ENCODE results near the gene FOXN4. TPM values are rescaled to one million over a fixed set of nuclear protein-coding genes. Genes with fewer than 3 reads are reported as not detected.

Gene FOXN4
- total RNA-seq, 1 donor from 2014 or later, result not detected

- Histone ChIP-seq H3K27ac (no peak overlapping the region), H3K27me3 (no peaks in the 10 kb centered on the region), H3K36me3 (peaks cover 37% of the 10 kb centered on the region), H3K4me3 (no peak overlapping the region), H3K9me3 (no peaks in the 10 kb centered on the region), H3K4me1 (no peaks in the 10 kb centered on the region)
- intact Hi-C loops (cut with DNase I), result loop anchor here (10.0 kb wide), 1 partner anchor 127 kb away; no protein-coding TSS in a partner anchor
- DNase-seq, result no peak
- no peak for TF ChIP-seq CTCF (IDR thresholded peaks at IDR 0.05)
- ATAC-seq, result no peak
Observed at GRCh38 chr12:109267361-109267760, 41.7 kb downstream of the FOXN4 start.

- DNase-seq (no peak), ATAC-seq (no peak)
- Histone ChIP-seq H3K4me1 (no peaks in the 10 kb centered on the region), H3K27ac (no peak overlapping the region), H3K4me3 (no peak overlapping the region), H3K9me3 (no peaks in the 10 kb centered on the region), H3K27me3 (no peaks in the 10 kb centered on the region), H3K36me3 (peaks cover 42% of the 10 kb centered on the region)
- no peak for TF ChIP-seq CTCF (IDR thresholded peaks at IDR 0.05)
- intact Hi-C loops (cut with DNase I), result loop anchor here (10.0 kb wide), 1 partner anchor 129 kb away; no protein-coding TSS in a partner anchor
Observed at GRCh38 chr12:109266106-109266879, 42.8 kb downstream of the FOXN4 start.

GRCh38 chr12:109264943-109265650 is 44.0 kb downstream of the FOXN4 start:
- Histone ChIP-seq H3K36me3 (peaks cover 53% of the 10 kb centered on the region), H3K4me3 (no peak overlapping the region), H3K27ac (no peak overlapping the region), H3K9me3 (no peaks in the 10 kb centered on the region), H3K4me1 (no peaks in the 10 kb centered on the region), H3K27me3 (no peaks in the 10 kb centered on the region)
- no peak for ATAC-seq
- no peak for TF ChIP-seq CTCF (IDR thresholded peaks at IDR 0.05)
- intact Hi-C loops (cut with DNase I), result loop anchor here (10.0 kb wide), 1 partner anchor 130 kb away; no protein-coding TSS in a partner anchor
- no peak for DNase-seq

- Histone ChIP-seq H3K27ac (no peak overlapping the region), H3K4me3 (no peak overlapping the region), H3K36me3 (peaks cover 59% of the 10 kb centered on the region), H3K4me1 (no peaks in the 10 kb centered on the region), H3K27me3 (no peaks in the 10 kb centered on the region), H3K9me3 (no peaks in the 10 kb centered on the region)
- TF ChIP-seq CTCF (IDR thresholded peaks at IDR 0.05), result peak; percentile 64
- peak; percentile 83 for ATAC-seq
- DNase-seq, result peak; percentile 80
- intact Hi-C loops (cut with DNase I), result loop anchor here (10.0 kb wide), 1 partner anchor 130 kb away; no protein-coding TSS in a partner anchor
Observed at GRCh38 chr12:109264095-109264942, 44.8 kb downstream of the FOXN4 start.

GRCh38 chr12:109263439-109263838 is 45.6 kb downstream of the FOXN4 start:
- Histone ChIP-seq H3K4me3 (no peak overlapping the region), H3K27me3 (no peaks in the 10 kb centered on the region), H3K4me1 (no peaks in the 10 kb centered on the region), H3K9me3 (no peaks in the 10 kb centered on the region), H3K36me3 (peaks cover 62% of the 10 kb centered on the region), H3K27ac (no peak overlapping the region)
- TF ChIP-seq CTCF (IDR thresholded peaks at IDR 0.05), result no peak
- intact Hi-C loops (cut with DNase I), result loop anchor here (10.0 kb wide), 1 partner anchor 131 kb away; no protein-coding TSS in a partner anchor
- DNase-seq (no peak), ATAC-seq (no peak)
